Karpas-422 (cell line): ENCODE measurements around the gene LAPTM5. TPM values are rescaled to one million over a fixed set of nuclear protein-coding genes. Genes with fewer than 3 reads are reported as not detected.

Experiments used
- DNase-seq: peaks from one replicate; pipeline ENCODE4 v3.0.0-alpha.2; 2015
- H2AFZ ChIP-seq: fragments of 200-600 bp; sonication (generic); 2 replicates; pipeline ENCODE4 v1.6.1; 2014; ENCODE audit warnings: antibody characterized with exemption, low read length, mixed read lengths
- H3K27ac ChIP-seq: fragments of 200-600 bp; sonication (generic); 2 replicates; pipeline ENCODE4 v1.5.1; 2014; ENCODE audit warnings: mild to moderate bottlenecking, low read length, moderate library complexity
- H3K27me3 ChIP-seq: fragments of 200-600 bp; sonication (generic); 2 replicates; pipeline ENCODE4 v1.6.1; 2014; ENCODE audit warnings: low read length, mixed read lengths
- H3K36me3 ChIP-seq: fragments of 200-600 bp; sonication (generic); 2 replicates; pipeline ENCODE4 v1.6.1; 2014; ENCODE audit warnings: low read length, mixed read lengths; ENCODE audit not compliant: insufficient read depth
- H3K4me1 ChIP-seq: fragments of 200-600 bp; sonication (generic); 2 replicates; pipeline ENCODE4 v1.6.1; 2014; ENCODE audit warnings: mild to moderate bottlenecking, low read length, mixed read lengths
- H3K4me2 ChIP-seq: fragments of 200-600 bp; sonication (generic); 2 replicates; pipeline ENCODE4 v1.6.1; 2014; ENCODE audit warnings: low read length, low read depth, mild to moderate bottlenecking; ENCODE audit not compliant: poor library complexity, severe bottlenecking
- H3K4me3 ChIP-seq: fragments of 200-600 bp; sonication (generic); 2 replicates; pipeline ENCODE4 v1.5.1; 2014; ENCODE audit warnings: mild to moderate bottlenecking, antibody characterized with exemption, low read length, mixed read lengths
- H3K79me2 ChIP-seq: fragments of 200-600 bp; sonication (generic); 2 replicates; pipeline ENCODE4 v1.6.1; 2014; ENCODE audit warnings: mild to moderate bottlenecking, low read length, mixed read lengths
- H3K9ac ChIP-seq: fragments of 200-600 bp; sonication (generic); 2 replicates; pipeline ENCODE4 v1.6.0; 2014; ENCODE audit warnings: low read length
- H3K9me2 ChIP-seq: fragments of 200-600 bp; sonication (generic), shearing (Covaris generic); replicated peaks from 2 replicates; pipeline ENCODE4 v1.6.0; 2014; ENCODE audit warnings: mild to moderate bottlenecking, low read length, moderate library complexity; ENCODE audit not compliant: insufficient read depth
- H3K9me3 ChIP-seq: fragments of 300-700, 200-600 bp; sonication (generic); 2 replicates; pipeline ENCODE4 v1.6.1; 2014; ENCODE audit warnings: low read length, mixed read lengths
- H4K20me1 ChIP-seq: fragments of 200-600 bp; sonication (generic); 2 replicates; pipeline ENCODE4 v1.6.1; 2014; ENCODE audit warnings: mild to moderate bottlenecking, antibody characterized with exemption, low read length, low read depth; ENCODE audit not compliant: insufficient read depth
- total RNA-seq: library from RNA; depleted of rRNA; stranded (reverse); fragments of >200 nt; shearing (Covaris generic); gene quantifications from 2 replicates; pipeline ENCODE4 v1.2.3, GENCODE V29; 2014; ENCODE audit warnings: low replicate concordance

The LAPTM5 gene
- total RNA-seq, 1 experiment from 2014 or later: 184 TPM

- no peaks in the 10 kb centered on the region for H3K9me2 ChIP-seq
- no peak overlapping the region for H3K4me3 ChIP-seq
- H3K9me3 ChIP-seq: no peaks in the 10 kb centered on the region
- H3K27me3 ChIP-seq: no peaks in the 10 kb centered on the region
- peak overlapping the region; percentile 99 for H3K27ac ChIP-seq
- peaks cover 41% of the 10 kb centered on the region for H4K20me1 ChIP-seq
- peaks cover 66% of the 10 kb centered on the region for H3K79me2 ChIP-seq
- peak overlapping the region; percentile 73 for H3K9ac ChIP-seq
- peak overlapping the region; percentile 77 for H3K4me2 ChIP-seq
- peaks cover 6% of the 10 kb centered on the region; the same call in 1 of the 2 replicates for H3K36me3 ChIP-seq
- H3K4me1 ChIP-seq: peaks cover 99% of the 10 kb centered on the region
- DNase-seq: no peak
- no peak overlapping the region for H2AFZ ChIP-seq
Observed at GRCh38 chr1:30746212-30747032, 11.2 kb downstream of the LAPTM5 start.

- H3K4me2 ChIP-seq: peak overlapping the region; percentile 16
- no peaks in the 10 kb centered on the region for H3K9me2 ChIP-seq
- peaks cover 9% of the 10 kb centered on the region for H3K36me3 ChIP-seq
- H3K27ac ChIP-seq: peak overlapping the region; percentile 99
- H2AFZ ChIP-seq: no peak overlapping the region
- peaks cover 66% of the 10 kb centered on the region for H3K79me2 ChIP-seq
- H4K20me1 ChIP-seq: peaks cover 42% of the 10 kb centered on the region
- DNase-seq: no peak
- peaks cover 96% of the 10 kb centered on the region for H3K4me1 ChIP-seq
- H3K27me3 ChIP-seq: no peaks in the 10 kb centered on the region
- no peak overlapping the region for H3K4me3 ChIP-seq
- no peaks in the 10 kb centered on the region for H3K9me3 ChIP-seq
- H3K9ac ChIP-seq: peak overlapping the region; percentile 73
Observed at GRCh38 chr1:30745834-30746208, 11.8 kb downstream of the LAPTM5 start.

- H3K4me2 ChIP-seq: no peak overlapping the region
- H4K20me1 ChIP-seq: peaks cover 42% of the 10 kb centered on the region
- H3K9ac ChIP-seq: peak overlapping the region; percentile 73; the same call in 1 of the 2 replicates
- H3K9me3 ChIP-seq: no peaks in the 10 kb centered on the region
- peak overlapping the region; percentile 99 for H3K27ac ChIP-seq
- H3K27me3 ChIP-seq: no peaks in the 10 kb centered on the region
- no peak for DNase-seq
- H2AFZ ChIP-seq: no peak overlapping the region
- H3K79me2 ChIP-seq: peaks cover 66% of the 10 kb centered on the region
- no peak overlapping the region for H3K4me3 ChIP-seq
- no peaks in the 10 kb centered on the region for H3K9me2 ChIP-seq
- H3K36me3 ChIP-seq: peaks cover 13% of the 10 kb centered on the region
- H3K4me1 ChIP-seq: peaks cover 91% of the 10 kb centered on the region
Observed at GRCh38 chr1:30745156-30745833, 12.3 kb downstream of the LAPTM5 start.

- H3K79me2 ChIP-seq: peaks cover 62% of the 10 kb centered on the region
- no peaks in the 10 kb centered on the region for H3K27me3 ChIP-seq
- peaks cover 17% of the 10 kb centered on the region for H3K36me3 ChIP-seq
- no peak overlapping the region for H3K9ac ChIP-seq
- H3K4me3 ChIP-seq: no peak overlapping the region
- DNase-seq: no peak
- H3K9me3 ChIP-seq: no peaks in the 10 kb centered on the region
- no peaks in the 10 kb centered on the region for H3K9me2 ChIP-seq
- peak overlapping the region; percentile 99 for H3K27ac ChIP-seq
- peak overlapping the region; percentile 2 for H3K4me2 ChIP-seq
- peaks cover 80% of the 10 kb centered on the region for H3K4me1 ChIP-seq
- H2AFZ ChIP-seq: no peak overlapping the region
- H4K20me1 ChIP-seq: peaks cover 42% of the 10 kb centered on the region
Observed at GRCh38 chr1:30744060-30744756, 13.4 kb downstream of the LAPTM5 start.

- H3K4me2 ChIP-seq: peak overlapping the region; percentile 2
- H3K27me3 ChIP-seq: no peaks in the 10 kb centered on the region
- H3K9me2 ChIP-seq: no peaks in the 10 kb centered on the region
- peaks cover 21% of the 10 kb centered on the region for H3K36me3 ChIP-seq
- no peak overlapping the region for H3K9ac ChIP-seq
- H3K79me2 ChIP-seq: peaks cover 57% of the 10 kb centered on the region
- peaks cover 77% of the 10 kb centered on the region for H3K4me1 ChIP-seq
- no peak overlapping the region for H3K4me3 ChIP-seq
- peak overlapping the region; percentile 99 for H3K27ac ChIP-seq
- no peak overlapping the region for H2AFZ ChIP-seq
- no peaks in the 10 kb centered on the region for H3K9me3 ChIP-seq
- peak; percentile 70 for DNase-seq
- peaks cover 42% of the 10 kb centered on the region for H4K20me1 ChIP-seq
Observed at GRCh38 chr1:30743584-30744059, 14.0 kb downstream of the LAPTM5 start.

GRCh38 chr1:30742963-30743559 is 14.5 kb downstream of the LAPTM5 start:
- Histone ChIP-seq H3K4me3 (no peak overlapping the region), H3K27ac (0 out of 2 replicates have a peak overlapping the region, but pooled peaks have one; percentile 9), H2AFZ (no peak overlapping the region), H3K4me2 (no peak overlapping the region), H3K36me3 (peaks cover 26% of the 10 kb centered on the region), H3K9me2 (no peaks in the 10 kb centered on the region), H4K20me1 (peaks cover 42% of the 10 kb centered on the region), H3K4me1 (peaks cover 77% of the 10 kb centered on the region), H3K27me3 (no peaks in the 10 kb centered on the region), H3K79me2 (peaks cover 51% of the 10 kb centered on the region), H3K9ac (no peak overlapping the region), H3K9me3 (no peaks in the 10 kb centered on the region)
- no peak for DNase-seq

GRCh38 chr1:30742300-30742962 is 15.1 kb downstream of the LAPTM5 start:
- Histone ChIP-seq H3K9me2 (no peaks in the 10 kb centered on the region), H3K4me3 (no peak overlapping the region), H3K79me2 (peaks cover 45% of the 10 kb centered on the region), H2AFZ (no peak overlapping the region), H3K27ac (0 out of 2 replicates have a peak overlapping the region, but pooled peaks have one; percentile 9), H3K27me3 (no peaks in the 10 kb centered on the region), H3K9me3 (no peaks in the 10 kb centered on the region), H3K36me3 (peaks cover 32% of the 10 kb centered on the region), H3K4me2 (no peak overlapping the region), H4K20me1 (peaks cover 38% of the 10 kb centered on the region), H3K4me1 (peaks cover 74% of the 10 kb centered on the region), H3K9ac (no peak overlapping the region)
- no peak for DNase-seq
